ENCODE results near the gene OR10D3. TPM values are rescaled to one million over a fixed set of nuclear protein-coding genes. Genes with fewer than 3 reads are reported as not detected.

OR10D3 gene
- total RNA-seq, 1 experiment from 2014 or later, result not detected

DNA sequence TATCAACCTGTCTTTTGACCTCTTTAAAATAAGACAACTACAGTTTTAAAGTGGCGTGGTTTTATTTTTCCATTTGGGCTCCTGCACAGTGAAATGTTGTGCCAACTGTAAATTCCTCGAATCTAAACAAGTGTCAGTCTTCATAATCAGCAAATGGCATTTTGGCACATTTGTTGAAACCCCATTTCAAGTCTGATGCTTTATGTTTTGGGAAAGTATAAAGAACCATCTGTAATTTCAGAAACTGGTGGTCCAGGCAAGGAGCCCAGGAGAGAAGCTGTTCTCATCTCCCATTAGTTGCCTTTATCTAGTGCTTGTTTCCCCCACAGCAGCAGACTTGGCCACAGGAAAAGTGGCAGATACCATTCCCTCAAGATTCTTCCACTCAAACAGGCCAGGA lies 35.2 kb upstream of the OR10D3 start:
- no peaks in the 10 kb centered on the region for H3K79me2 ChIP-seq (ENCODE audit: insufficient read depth, low read length)
- POLR2A ChIA-PET, result no interaction called here

GRCh38 chr11:124150684-124151083 lies 32.5 kb upstream of the OR10D3 start:
- DNase-seq (ENCODE audit: low read depth, low spot score) (no peak), ATAC-seq (no peak)
- Histone ChIP-seq H3K9ac (ENCODE audit: low read length) (no peak overlapping the region), H3K79me2 (ENCODE audit: insufficient read depth, low read length) (no peaks in the 10 kb centered on the region), H4K20me1 (ENCODE audit: insufficient read depth) (no peaks in the 10 kb centered on the region), H3K27ac (ENCODE audit: low read depth, low read length) (no peak overlapping the region), H3K4me2 (ENCODE audit: low read length) (no peak overlapping the region), H3K9me2 (ENCODE audit: insufficient read depth) (no peaks in the 10 kb centered on the region), H3K27me3 (ENCODE audit: insufficient read depth, low read length) (peaks cover 18% of the 10 kb centered on the region), H3K4me3 (replicated peaks in 1 of 2; ENCODE audit: low read depth in 1 of 2, low read length in 2 of 2) (no peak overlapping the region), H2AFZ (ENCODE audit: low read depth, low read length, poor library complexity, severe bottlenecking) (no peak overlapping the region), H3K36me3 (ENCODE audit: control insufficient read depth in 1 of 2, insufficient read depth in 2 of 2, low read length in 2 of 2) (no peaks in the 10 kb centered on the region), H3K4me1 (ENCODE audit: control insufficient read depth in 1 of 2, insufficient read depth in 2 of 2, low read length in 2 of 2) (no peaks in the 10 kb centered on the region), H3K9me3 (ENCODE audit: control insufficient read depth in 1 of 2, insufficient read depth in 1 of 2, low read depth in 1 of 2, low read length in 2 of 2) (no peaks in the 10 kb centered on the region)
- TF ChIP-seq SIN3A (IDR thresholded peaks at IDR 0.05; ENCODE audit: low read depth), result no peak
- TF ChIP-seq ELF1 (IDR thresholded peaks at IDR 0.05; ENCODE audit: borderline replicate concordance, low read depth), result no peak
- TF ChIP-seq SP1 (IDR thresholded peaks at IDR 0.05; ENCODE audit: low read depth), result no peak
- TF ChIP-seq, protein P1, sequence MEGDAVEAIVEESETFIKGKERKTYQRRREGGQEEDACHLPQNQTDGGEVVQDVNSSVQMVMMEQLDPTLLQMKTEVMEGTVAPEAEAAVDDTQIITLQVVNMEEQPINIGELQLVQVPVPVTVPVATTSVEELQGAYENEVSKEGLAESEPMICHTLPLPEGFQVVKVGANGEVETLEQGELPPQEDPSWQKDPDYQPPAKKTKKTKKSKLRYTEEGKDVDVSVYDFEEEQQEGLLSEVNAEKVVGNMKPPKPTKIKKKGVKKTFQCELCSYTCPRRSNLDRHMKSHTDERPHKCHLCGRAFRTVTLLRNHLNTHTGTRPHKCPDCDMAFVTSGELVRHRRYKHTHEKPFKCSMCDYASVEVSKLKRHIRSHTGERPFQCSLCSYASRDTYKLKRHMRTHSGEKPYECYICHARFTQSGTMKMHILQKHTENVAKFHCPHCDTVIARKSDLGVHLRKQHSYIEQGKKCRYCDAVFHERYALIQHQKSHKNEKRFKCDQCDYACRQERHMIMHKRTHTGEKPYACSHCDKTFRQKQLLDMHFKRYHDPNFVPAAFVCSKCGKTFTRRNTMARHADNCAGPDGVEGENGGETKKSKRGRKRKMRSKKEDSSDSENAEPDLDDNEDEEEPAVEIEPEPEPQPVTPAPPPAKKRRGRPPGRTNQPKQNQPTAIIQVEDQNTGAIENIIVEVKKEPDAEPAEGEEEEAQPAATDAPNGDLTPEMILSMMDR (IDR thresholded peaks at IDR 0.05 in 2 of 3, conservative IDR thresholded peaks at IDR 0.05 in 1 of 3; ENCODE audit: borderline replicate concordance in 1 of 3, insufficient read depth in 1 of 3, low read depth in 2 of 3, low read length in 2 of 3), result no peak
- TF ChIP-seq CEBPB (IDR thresholded peaks at IDR 0.05; ENCODE audit: low read depth), result no peak
- TF ChIP-seq, protein P2, sequence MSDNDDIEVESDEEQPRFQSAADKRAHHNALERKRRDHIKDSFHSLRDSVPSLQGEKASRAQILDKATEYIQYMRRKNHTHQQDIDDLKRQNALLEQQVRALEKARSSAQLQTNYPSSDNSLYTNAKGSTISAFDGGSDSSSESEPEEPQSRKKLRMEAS (IDR thresholded peaks at IDR 0.05), result no peak
- no peak for TF ChIP-seq YY1 (IDR thresholded peaks at IDR 0.05; ENCODE audit: extremely low read depth, insufficient replicate concordance, low read depth, low read length)
- no peak for TF ChIP-seq ZNF274 (IDR thresholded peaks at IDR 0.05; ENCODE audit: low read depth, low read length)
- TF ChIP-seq RAD21 (IDR thresholded peaks at IDR 0.05; ENCODE audit: low read depth), result no peak
- no peak for TF ChIP-seq EZH2phosphoT487 (IDR thresholded peaks at IDR 0.05; ENCODE audit: borderline replicate concordance)
- TF ChIP-seq EZH2 (IDR thresholded peaks at IDR 0.05), result no peak
- BruUV-seq (replicated peaks), result no TSS peak
- POLR2A ChIA-PET, result no interaction called here
- intact Hi-C loops (cut with micrococcal nuclease), result no loop called here
- RAD21 ChIA-PET (ENCODE audit: low non-redundant PET in 1 of 2, low total read pairs in 2 of 2, uncharacterized antibody in 2 of 2, unreplicated experiment in 2 of 2), result no interaction called here
- CTCF ChIA-PET, result no interaction called here

More for the DNA sequence above, 35.2 kb upstream of the OR10D3 start:
- no peak overlapping the region for H3K27ac ChIP-seq (ENCODE audit: low read depth, low read length)
- no peak overlapping the region for H2AFZ ChIP-seq (ENCODE audit: low read depth, low read length, poor library complexity, severe bottlenecking)
- H3K9ac ChIP-seq (ENCODE audit: low read length), result no peak overlapping the region
- no peaks in the 10 kb centered on the region for H3K9me2 ChIP-seq (ENCODE audit: insufficient read depth)
- H4K20me1 ChIP-seq (ENCODE audit: insufficient read depth), result no peaks in the 10 kb centered on the region
- intact Hi-C loops (cut with micrococcal nuclease), result no loop called here
- H3K4me2 ChIP-seq (ENCODE audit: low read length), result no peak overlapping the region
- H3K27me3 ChIP-seq (ENCODE audit: insufficient read depth, low read length), result 0 out of 2 replicates have a peak, but pooled peaks cover under 1% of the 10 kb centered on the region
- TF ChIP-seq YY1 (IDR thresholded peaks at IDR 0.05; ENCODE audit: extremely low read depth, insufficient replicate concordance, low read depth, low read length), result no peak
- TF ChIP-seq SP1 (IDR thresholded peaks at IDR 0.05; ENCODE audit: low read depth), result no peak
- no peak for TF ChIP-seq ZNF274 (IDR thresholded peaks at IDR 0.05; ENCODE audit: low read depth, low read length)
- no peak for TF ChIP-seq FOSL1 (IDR thresholded peaks at IDR 0.05; ENCODE audit: low read depth)
- TF ChIP-seq TCF7L2 (IDR thresholded peaks at IDR 0.05; ENCODE audit: borderline replicate concordance, extremely low read depth, insufficient read depth, insufficient read length), result no peak
- TF ChIP-seq CBX3 (IDR thresholded peaks at IDR 0.05; ENCODE audit: low read depth), result no peak
- ChIA-PET RAD21 (ENCODE audit: low non-redundant PET in 1 of 2, low total read pairs in 2 of 2, uncharacterized antibody in 2 of 2, unreplicated experiment in 2 of 2) (no interaction called here), CTCF (no interaction called here)
- no TSS peak for BruUV-seq (replicated peaks)
- no peaks in the 10 kb centered on the region for H3K36me3 ChIP-seq (ENCODE audit: control insufficient read depth in 1 of 2, insufficient read depth in 2 of 2, low read length in 2 of 2)
- H3K9me3 ChIP-seq (ENCODE audit: control insufficient read depth in 1 of 2, insufficient read depth in 1 of 2, low read depth in 1 of 2, low read length in 2 of 2), result no peaks in the 10 kb centered on the region
- ATAC-seq (no peak), DNase-seq (ENCODE audit: low read depth, low spot score) (no peak)
- no peak overlapping the region for H3K4me3 ChIP-seq (replicated peaks in 1 of 2; ENCODE audit: low read depth in 1 of 2, low read length in 2 of 2)
- H3K4me1 ChIP-seq (ENCODE audit: control insufficient read depth in 1 of 2, insufficient read depth in 2 of 2, low read length in 2 of 2), result no peaks in the 10 kb centered on the region
